Endothelial cell (in vitro differentiated cells): Measurements from ENCODE around the gene ABCA9. TPM values are rescaled to one million over a fixed set of nuclear protein-coding genes. Genes with fewer than 3 reads are reported as not detected.
"Not testable (repeated sequence)": the region's sequence is repeated elsewhere in the genome, so short reads cannot be mapped to it uniquely, and the experiment has no call there.

Source experiments
- DNase-seq: peaks from one replicate; pipeline ENCODE4 v3.0.0; 2021; ENCODE audit warnings: low spot score
- H3K27ac Mint-ChIP-seq: one replicate; pipeline ENCODE4 v1.8.0; 2021; ENCODE audit warnings: mixed read lengths, inconsistent platforms; ENCODE audit not compliant: unreplicated experiment
- H3K27me3 Mint-ChIP-seq: one replicate; pipeline ENCODE4 v1.8.0; 2021; ENCODE audit warnings: mild to moderate bottlenecking, moderate library complexity, mixed read lengths, inconsistent platforms; ENCODE audit not compliant: unreplicated experiment
- H3K36me3 Mint-ChIP-seq: one replicate; pipeline ENCODE4 v1.8.0; 2021; ENCODE audit warnings: mild to moderate bottlenecking, low read depth, mixed read lengths, inconsistent platforms; ENCODE audit not compliant: unreplicated experiment
- H3K4me1 Mint-ChIP-seq: one replicate; pipeline ENCODE4 v1.8.0; 2021; ENCODE audit warnings: mild to moderate bottlenecking, mixed read lengths, inconsistent platforms; ENCODE audit not compliant: unreplicated experiment
- H3K4me3 Mint-ChIP-seq: one replicate; pipeline ENCODE4 v1.8.0; 2021; ENCODE audit warnings: mild to moderate bottlenecking, mixed read lengths, inconsistent platforms; ENCODE audit not compliant: unreplicated experiment
- H3K9me3 Mint-ChIP-seq: one replicate; pipeline ENCODE4 v1.8.0; 2021; ENCODE audit warnings: mixed read lengths, inconsistent platforms; ENCODE audit not compliant: unreplicated experiment
- total RNA-seq: library from RNA; stranded (reverse); fragmentation: NEBNext Ultra II Directional; extraction: Animal tissue kit (Norgen Biotek cat#: 25700); gene quantifications from one replicate; pipeline ENCODE4 v1.2.1, GENCODE V29; 2021; ENCODE audit not compliant: unreplicated experiment
- TF ChIP-seq, protein P1 (sequence below): fragments of 200-600 bp; sonication (generic); IDR thresholded peaks from one replicate; pipeline ENCODE4 v1.5.0; 2021; ENCODE audit warnings: antibody characterized with exemption; ENCODE audit not compliant: unreplicated experiment

ABCA9 gene
- total RNA-seq, 1 donor from 2014 or later, result 0.23 TPM

DNA sequence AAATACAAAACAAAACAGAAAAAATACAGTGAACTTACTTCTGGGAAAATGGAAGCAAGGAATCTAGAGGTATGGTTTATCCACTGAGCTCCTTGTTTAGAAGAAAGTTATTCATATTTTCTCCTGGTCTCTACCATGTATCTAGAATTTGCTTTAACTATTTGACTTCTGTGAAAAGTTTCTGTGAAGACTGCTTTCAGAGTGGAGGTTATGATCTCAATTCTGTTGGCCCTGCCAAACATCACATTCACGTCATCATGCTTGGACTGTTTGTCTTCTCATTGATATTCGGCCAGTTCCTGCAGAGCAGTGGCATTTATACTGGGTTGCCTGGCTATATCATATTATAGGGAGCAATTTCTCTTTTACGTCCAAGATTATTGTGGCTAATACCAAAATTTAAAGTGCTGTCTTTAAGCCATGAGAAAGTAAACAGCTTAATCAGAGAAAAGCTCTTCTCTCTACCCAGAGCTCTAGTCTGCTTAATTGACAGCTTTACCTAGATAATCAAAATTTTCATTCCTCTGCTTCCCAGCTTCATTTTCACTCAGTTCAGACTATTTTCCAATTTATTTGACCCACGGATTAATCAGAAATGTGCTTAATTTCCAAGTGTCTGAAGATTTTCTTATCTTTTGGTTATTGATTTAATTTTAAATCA lies 105.4 kb downstream of the ABCA9 start, which contains the start of gene ABCA8:
Gene ABCA8, minus strand, starts transcription at position 212 of the 661 bp plus-strand sequence. CDS start 13,358 bp downstream, outside the sequence.
- H3K36me3 Mint-ChIP-seq, result peaks cover 5% of the 10 kb centered on the region
- H3K27me3 Mint-ChIP-seq, result no peaks in the 10 kb centered on the region
- H3K9me3 Mint-ChIP-seq, result no peaks in the 10 kb centered on the region
- peaks cover 3% of the 10 kb centered on the region for H3K4me1 Mint-ChIP-seq
- H3K4me3 Mint-ChIP-seq, result no peak within 1 kb of the TSS
- no peak within 1 kb of the TSS for H3K27ac Mint-ChIP-seq
- TF ChIP-seq, protein P1, sequence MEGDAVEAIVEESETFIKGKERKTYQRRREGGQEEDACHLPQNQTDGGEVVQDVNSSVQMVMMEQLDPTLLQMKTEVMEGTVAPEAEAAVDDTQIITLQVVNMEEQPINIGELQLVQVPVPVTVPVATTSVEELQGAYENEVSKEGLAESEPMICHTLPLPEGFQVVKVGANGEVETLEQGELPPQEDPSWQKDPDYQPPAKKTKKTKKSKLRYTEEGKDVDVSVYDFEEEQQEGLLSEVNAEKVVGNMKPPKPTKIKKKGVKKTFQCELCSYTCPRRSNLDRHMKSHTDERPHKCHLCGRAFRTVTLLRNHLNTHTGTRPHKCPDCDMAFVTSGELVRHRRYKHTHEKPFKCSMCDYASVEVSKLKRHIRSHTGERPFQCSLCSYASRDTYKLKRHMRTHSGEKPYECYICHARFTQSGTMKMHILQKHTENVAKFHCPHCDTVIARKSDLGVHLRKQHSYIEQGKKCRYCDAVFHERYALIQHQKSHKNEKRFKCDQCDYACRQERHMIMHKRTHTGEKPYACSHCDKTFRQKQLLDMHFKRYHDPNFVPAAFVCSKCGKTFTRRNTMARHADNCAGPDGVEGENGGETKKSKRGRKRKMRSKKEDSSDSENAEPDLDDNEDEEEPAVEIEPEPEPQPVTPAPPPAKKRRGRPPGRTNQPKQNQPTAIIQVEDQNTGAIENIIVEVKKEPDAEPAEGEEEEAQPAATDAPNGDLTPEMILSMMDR, result no peak
- DNase-seq, result no peak

DNA sequence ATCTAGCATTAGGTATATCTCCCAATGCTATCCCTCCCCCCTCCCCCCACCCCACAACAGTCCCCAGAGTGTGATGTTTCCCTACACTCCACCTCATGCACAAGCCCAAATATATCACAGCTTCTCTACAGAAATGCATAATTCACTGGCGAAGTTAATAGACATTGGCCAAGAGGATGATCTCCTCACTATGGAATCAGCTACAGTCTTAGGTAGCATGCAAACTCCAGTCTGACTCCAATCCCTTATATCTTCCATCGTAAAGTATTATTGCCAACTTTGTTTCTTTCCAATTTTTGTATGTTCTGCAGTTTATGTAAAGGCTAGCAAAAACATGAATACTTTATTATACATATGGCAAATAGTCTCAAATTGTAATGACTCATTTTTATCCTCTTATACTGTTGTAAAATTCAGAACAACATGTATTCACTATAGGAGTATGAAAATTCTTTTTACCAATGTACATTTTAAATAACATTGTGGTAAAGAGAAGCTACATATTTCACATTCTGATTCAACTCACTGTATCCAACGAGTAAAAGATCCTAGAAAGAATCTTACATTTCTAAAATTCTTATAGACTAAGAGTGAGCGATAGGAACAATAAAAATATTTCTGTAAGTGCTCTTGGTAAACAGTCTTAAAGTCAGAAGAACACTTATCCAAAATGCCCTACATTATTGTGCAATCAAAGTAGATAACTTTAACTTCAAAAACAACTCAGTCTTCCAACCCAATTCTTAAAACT lies 106.4 kb downstream of the ABCA9 start:
- no peak for DNase-seq
- Mint-ChIP-seq H3K9me3 (no peaks in the 10 kb centered on the region), H3K36me3 (peaks cover 5% of the 10 kb centered on the region), H3K4me1 (peaks cover 8% of the 10 kb centered on the region), H3K27me3 (no peaks in the 10 kb centered on the region), H3K27ac (no peak overlapping the region), H3K4me3 (no peak overlapping the region)
- TF ChIP-seq, protein P1, result no peak

DNA sequence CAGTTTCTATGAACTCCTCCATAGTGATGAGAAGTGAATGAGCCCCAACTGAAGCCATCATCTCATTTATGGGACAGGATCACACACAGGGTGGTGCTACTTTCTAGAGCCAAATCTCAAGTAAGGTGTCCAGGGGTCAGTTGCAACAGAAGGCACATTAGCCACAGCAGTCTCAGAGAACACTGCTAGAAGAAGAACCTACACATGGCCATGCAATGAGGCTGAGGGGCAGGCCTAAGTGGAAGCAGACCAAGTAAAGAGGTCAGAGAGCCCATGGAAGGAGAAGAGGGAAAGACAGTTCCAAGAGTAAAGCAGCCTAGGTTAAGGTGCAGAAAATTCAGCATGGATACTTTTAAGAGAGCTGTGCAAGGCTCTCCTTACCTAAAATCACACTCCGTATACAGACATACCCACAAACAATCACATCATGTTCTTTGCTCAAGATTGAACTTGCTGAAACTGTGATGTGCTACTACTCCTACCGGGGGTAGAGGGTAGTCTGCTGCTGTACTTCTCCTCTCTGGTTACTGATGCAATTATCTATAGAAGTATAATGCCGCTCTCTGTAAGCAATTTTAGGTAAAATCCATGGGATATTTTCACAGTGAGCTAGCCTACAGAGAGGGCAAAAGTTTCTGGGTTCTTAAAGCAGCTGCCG lies 107.3 kb downstream of the ABCA9 start:
- no peak overlapping the region for H3K27ac Mint-ChIP-seq
- no peak for DNase-seq
- no peaks in the 10 kb centered on the region for H3K9me3 Mint-ChIP-seq
- TF ChIP-seq, protein P1, result no peak
- H3K36me3 Mint-ChIP-seq, result peaks cover 5% of the 10 kb centered on the region
- H3K4me1 Mint-ChIP-seq, result peaks cover 15% of the 10 kb centered on the region
- H3K4me3 Mint-ChIP-seq, result no peak overlapping the region
- no peaks in the 10 kb centered on the region for H3K27me3 Mint-ChIP-seq

GRCh38 chr17:68950725-68951124 lies 110.0 kb downstream of the ABCA9 start:
- TF ChIP-seq, protein P1, result no peak
- no peak overlapping the region for H3K4me3 Mint-ChIP-seq
- peaks cover 8% of the 10 kb centered on the region for H3K36me3 Mint-ChIP-seq
- no peaks in the 10 kb centered on the region for H3K9me3 Mint-ChIP-seq
- no peak for DNase-seq
- H3K27me3 Mint-ChIP-seq, result no peaks in the 10 kb centered on the region
- no peak overlapping the region for H3K27ac Mint-ChIP-seq
- H3K4me1 Mint-ChIP-seq, result peaks cover 27% of the 10 kb centered on the region

DNA sequence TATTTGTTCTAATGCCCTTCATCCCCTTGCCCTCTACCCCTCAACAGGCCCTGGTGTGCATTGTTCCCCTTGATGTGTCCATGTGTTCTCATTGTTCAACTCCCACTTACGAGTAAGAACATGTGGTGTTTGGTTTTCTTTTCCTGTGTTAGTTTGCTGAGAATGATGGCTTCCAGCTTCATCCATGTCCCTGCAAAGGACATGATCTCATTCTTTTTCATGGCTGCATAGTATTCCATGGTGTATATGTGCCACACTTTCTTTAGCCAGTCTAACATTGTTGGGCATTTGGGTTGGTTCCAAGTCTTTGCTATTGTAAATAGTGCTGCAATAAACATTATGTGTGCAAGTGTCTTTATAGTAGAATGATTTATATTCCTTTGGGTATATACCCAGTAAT lies 112.9 kb downstream of the ABCA9 start:
- H3K27ac Mint-ChIP-seq, H3K36me3 Mint-ChIP-seq, H3K27me3 Mint-ChIP-seq, H3K4me3 Mint-ChIP-seq, H3K9me3 Mint-ChIP-seq, DNase-seq: not testable (repeated sequence)
- H3K4me1 Mint-ChIP-seq, result peaks cover 37% of the 10 kb centered on the region
